ENCODE results near the gene FKBP4.

DNA sequence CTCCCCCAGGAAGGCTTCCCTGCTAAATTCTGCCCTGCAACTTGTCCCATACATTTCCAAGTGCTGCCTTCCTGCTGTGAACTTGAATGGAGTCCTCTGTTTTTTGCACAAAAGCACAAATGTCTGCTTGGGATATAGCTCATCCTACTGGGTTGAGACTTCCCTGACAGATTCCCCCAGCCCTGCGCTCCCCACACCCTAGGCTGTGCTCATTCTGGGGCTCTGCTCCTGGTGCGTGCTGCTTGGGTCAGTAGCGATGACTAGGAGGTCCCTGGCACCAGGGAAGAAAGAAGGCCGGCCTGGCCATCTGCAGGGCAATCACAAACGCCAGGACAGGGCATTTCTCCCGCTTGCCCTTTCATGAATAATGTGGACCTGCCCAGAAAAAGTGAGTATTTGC, 29.2 kb upstream of the FKBP4 start:
- TF ChIP-seq, protein P1, sequence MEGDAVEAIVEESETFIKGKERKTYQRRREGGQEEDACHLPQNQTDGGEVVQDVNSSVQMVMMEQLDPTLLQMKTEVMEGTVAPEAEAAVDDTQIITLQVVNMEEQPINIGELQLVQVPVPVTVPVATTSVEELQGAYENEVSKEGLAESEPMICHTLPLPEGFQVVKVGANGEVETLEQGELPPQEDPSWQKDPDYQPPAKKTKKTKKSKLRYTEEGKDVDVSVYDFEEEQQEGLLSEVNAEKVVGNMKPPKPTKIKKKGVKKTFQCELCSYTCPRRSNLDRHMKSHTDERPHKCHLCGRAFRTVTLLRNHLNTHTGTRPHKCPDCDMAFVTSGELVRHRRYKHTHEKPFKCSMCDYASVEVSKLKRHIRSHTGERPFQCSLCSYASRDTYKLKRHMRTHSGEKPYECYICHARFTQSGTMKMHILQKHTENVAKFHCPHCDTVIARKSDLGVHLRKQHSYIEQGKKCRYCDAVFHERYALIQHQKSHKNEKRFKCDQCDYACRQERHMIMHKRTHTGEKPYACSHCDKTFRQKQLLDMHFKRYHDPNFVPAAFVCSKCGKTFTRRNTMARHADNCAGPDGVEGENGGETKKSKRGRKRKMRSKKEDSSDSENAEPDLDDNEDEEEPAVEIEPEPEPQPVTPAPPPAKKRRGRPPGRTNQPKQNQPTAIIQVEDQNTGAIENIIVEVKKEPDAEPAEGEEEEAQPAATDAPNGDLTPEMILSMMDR (IDR thresholded peaks at IDR 0.05; ENCODE audit: insufficient read depth, low read length) = no peak
- TF ChIP-seq, protein P2, sequence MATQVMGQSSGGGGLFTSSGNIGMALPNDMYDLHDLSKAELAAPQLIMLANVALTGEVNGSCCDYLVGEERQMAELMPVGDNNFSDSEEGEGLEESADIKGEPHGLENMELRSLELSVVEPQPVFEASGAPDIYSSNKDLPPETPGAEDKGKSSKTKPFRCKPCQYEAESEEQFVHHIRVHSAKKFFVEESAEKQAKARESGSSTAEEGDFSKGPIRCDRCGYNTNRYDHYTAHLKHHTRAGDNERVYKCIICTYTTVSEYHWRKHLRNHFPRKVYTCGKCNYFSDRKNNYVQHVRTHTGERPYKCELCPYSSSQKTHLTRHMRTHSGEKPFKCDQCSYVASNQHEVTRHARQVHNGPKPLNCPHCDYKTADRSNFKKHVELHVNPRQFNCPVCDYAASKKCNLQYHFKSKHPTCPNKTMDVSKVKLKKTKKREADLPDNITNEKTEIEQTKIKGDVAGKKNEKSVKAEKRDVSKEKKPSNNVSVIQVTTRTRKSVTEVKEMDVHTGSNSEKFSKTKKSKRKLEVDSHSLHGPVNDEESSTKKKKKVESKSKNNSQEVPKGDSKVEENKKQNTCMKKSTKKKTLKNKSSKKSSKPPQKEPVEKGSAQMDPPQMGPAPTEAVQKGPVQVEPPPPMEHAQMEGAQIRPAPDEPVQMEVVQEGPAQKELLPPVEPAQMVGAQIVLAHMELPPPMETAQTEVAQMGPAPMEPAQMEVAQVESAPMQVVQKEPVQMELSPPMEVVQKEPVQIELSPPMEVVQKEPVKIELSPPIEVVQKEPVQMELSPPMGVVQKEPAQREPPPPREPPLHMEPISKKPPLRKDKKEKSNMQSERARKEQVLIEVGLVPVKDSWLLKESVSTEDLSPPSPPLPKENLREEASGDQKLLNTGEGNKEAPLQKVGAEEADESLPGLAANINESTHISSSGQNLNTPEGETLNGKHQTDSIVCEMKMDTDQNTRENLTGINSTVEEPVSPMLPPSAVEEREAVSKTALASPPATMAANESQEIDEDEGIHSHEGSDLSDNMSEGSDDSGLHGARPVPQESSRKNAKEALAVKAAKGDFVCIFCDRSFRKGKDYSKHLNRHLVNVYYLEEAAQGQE (IDR thresholded peaks at IDR 0.05; ENCODE audit: insufficient replicate concordance, low read depth) = no peak

All from HL-60 (cell line).